HL-60 (cell line): Measurements from ENCODE around the gene SNAI1.

Experiments used
- DNase-seq, 2 experiments: peaks; one replicate each; pipeline ENCODE4 v3.0.0-alpha.2; 2010 to 2020; ENCODE audit warnings: low read depth in 1 of 2, low spot score in 1 of 2
- H3K27ac ChIP-seq: fragments of 250-450 bp; sonication (Bioruptor Pico); replicated peaks from 2 replicates; pipeline ENCODE4 v1.5.1; 2020; ENCODE audit warnings: mild to moderate bottlenecking, moderate library complexity
- H3K27me3 ChIP-seq: fragments of 250-450 bp; sonication (Bioruptor Pico); 2 replicates; pipeline ENCODE4 v1.5.1; 2021; ENCODE audit warnings: mild to moderate bottlenecking, moderate library complexity; ENCODE audit not compliant: insufficient read depth, poor library complexity, severe bottlenecking
- H3K4me3 ChIP-seq: replicated peaks from 2 replicates; pipeline ENCODE4 v1.5.1; 2011; ENCODE audit warnings: mild to moderate bottlenecking, control low read depth, low read length; ENCODE audit not compliant: insufficient read depth
- CTCF ChIP-seq: IDR thresholded peaks from one replicate; pipeline ENCODE4 v1.5.1; 2011; ENCODE audit warnings: low read length, control low read depth, inconsistent platforms; ENCODE audit not compliant: insufficient read depth
- GABPA ChIP-seq: IDR thresholded peaks from 2 replicates; pipeline ENCODE4 v1.6.1; 2012; ENCODE audit warnings: low read depth
- POLR2AphosphoS5 ChIP-seq: IDR thresholded peaks from 2 replicates; pipeline ENCODE4 v1.6.1; 2012; ENCODE audit warnings: low read depth
- REST ChIP-seq: IDR thresholded peaks from 2 replicates; pipeline ENCODE4 v1.6.1; 2012; ENCODE audit warnings: low read depth; ENCODE audit not compliant: insufficient replicate concordance
- SPI1 ChIP-seq: IDR thresholded peaks from 2 replicates; pipeline ENCODE4 v1.6.1; 2012; ENCODE audit warnings: low read depth, mild to moderate bottlenecking, borderline replicate concordance

SNAI1 gene

GRCh38 chr20:50029083-50029696, 46.4 kb downstream of the SNAI1 start:
- Histone ChIP-seq H3K4me3 (no peak overlapping the region), H3K27ac (no peak overlapping the region), H3K27me3 (no peaks in the 10 kb centered on the region)
- TF ChIP-seq CTCF (no peak), GABPA (no peak), POLR2AphosphoS5 (no peak), REST (no peak), SPI1 (no peak)
- no peak for DNase-seq

GRCh38 chr20:50029697-50030461, 47.1 kb downstream of the SNAI1 start:
- DNase-seq, result peak in 1 of 2 experiments; percentile 69
- TF ChIP-seq REST (no peak), POLR2AphosphoS5 (no peak), GABPA (no peak), CTCF (no peak), SPI1 (no peak)
- no peak overlapping the region for H3K27ac ChIP-seq
- H3K27me3 ChIP-seq, result no peaks in the 10 kb centered on the region
- H3K4me3 ChIP-seq, result no peak overlapping the region

DNA sequence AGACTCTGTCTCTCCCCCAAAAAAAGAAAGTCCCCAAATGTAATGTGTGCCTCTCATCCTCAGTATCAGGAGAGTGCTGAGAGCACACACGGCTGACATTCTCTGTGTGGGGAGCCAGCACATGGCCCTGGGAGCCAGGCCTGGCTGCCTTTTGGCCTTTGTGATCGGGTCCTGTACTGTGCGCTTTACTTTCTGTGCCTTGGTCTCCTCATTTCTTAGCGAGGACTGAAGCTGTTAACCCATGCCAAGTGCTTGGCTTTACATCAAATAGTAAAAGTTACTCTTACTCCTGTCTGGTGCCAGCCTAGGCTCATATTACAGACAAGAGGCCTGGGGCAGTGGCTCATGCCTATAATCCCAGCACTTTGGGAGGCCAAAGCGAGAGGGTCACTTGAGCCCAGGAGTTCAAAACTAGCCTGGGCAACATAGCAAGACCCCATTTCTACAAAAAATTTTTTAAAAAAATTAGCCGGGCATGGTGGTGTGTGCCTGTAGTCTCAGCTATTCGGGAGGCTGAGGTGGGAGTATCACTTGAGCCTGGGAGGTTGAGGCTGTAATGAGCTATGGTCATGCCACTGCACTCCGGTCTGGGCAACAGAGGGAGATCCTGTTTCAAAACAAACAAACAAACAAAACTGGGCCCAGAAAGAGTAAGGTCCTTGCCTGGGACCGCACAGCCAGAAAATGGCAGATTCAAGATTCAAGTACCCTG, 50.3 kb downstream of the SNAI1 start:
- no peak for TF ChIP-seq SPI1
- no peak for TF ChIP-seq REST
- TF ChIP-seq CTCF, result no peak
- TF ChIP-seq POLR2AphosphoS5, result no peak
- no peak for TF ChIP-seq GABPA
- no peaks in the 10 kb centered on the region for H3K27me3 ChIP-seq
- H3K27ac ChIP-seq, result no peak overlapping the region
- DNase-seq, result no peak
- no peak overlapping the region for H3K4me3 ChIP-seq
